Glomerular endothelial cell (primary cell): ENCODE results near the gene HAGH. TPM values are rescaled to one million over a fixed set of nuclear protein-coding genes. Genes with fewer than 3 reads are reported as not detected.
A peak's percentile ranks its signal among the peaks of the same experiment; 100 is the strongest.
"Not testable (repeated sequence)": the region's sequence is repeated elsewhere in the genome, so short reads cannot be mapped to it uniquely, and the experiment has no call there.

Experiments
- DNase-seq: peaks from one replicate; pipeline ENCODE4 v3.0.0-alpha.2; 2011; ENCODE audit warnings: low read depth, low spot score; ENCODE audit errors: extremely low read depth
- total RNA-seq: library from RNA; depleted of rRNA; stranded (reverse); fragments of >200 nt; gene quantifications from 2 replicates; pipeline ENCODE4 v1.2.3, GENCODE V29; 2015

The HAGH gene
- 91.5 and 116 TPM in 2 replicates for total RNA-seq

DNA sequence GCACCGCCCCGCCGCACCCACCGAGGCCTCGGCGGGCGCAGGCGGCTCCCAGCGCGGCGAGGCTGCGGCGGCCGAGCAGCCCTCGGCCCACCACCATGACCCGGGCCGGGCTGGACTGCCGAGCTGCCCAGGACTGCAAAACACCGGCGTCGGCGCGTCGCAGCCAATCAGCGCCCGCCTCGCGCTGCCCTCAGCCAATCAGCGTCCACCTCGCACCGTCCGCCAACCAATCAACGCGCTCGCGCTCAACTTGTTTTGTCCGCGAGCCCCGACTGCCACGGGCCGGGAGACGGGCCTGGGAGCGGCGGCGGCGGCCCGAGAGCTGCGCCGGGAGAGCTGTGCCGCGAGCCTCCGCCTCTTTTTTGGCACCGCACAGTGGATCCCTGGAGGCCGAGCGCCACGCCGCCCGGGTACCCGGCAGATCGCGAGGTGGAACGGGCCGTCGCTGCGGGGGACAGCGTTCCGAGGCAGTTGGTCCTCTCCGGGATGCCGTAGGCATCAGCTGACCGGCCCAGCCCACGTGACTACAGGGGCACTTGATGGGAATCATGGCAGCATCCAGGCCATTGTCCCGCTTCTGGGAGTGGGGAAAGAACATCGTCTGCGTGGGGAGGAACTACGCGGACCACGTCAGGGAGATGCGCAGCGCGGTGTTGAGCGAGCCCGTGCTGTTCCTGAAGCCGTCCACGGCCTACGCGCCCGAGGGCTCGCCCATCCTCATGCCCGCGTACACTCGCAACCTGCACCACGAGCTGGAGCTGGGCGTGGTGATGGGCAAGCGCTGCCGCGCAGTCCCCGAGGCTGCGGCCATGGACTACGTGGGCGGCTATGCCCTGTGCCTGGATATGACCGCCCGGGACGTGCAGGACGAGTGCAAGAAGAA, at the start of gene HAGH, which contains the start of gene FAHD1:
Gene HAGH (minus strand): TSS at position 135 of the 883 bp plus-strand sequence. CDS start 38 bp downstream, at position 97.
Gene FAHD1 (plus strand): TSS at position 516 of the 883 bp plus-strand sequence. CDS start 33 bp downstream, at position 549.
- DNase-seq = peak; percentile 68

DNA sequence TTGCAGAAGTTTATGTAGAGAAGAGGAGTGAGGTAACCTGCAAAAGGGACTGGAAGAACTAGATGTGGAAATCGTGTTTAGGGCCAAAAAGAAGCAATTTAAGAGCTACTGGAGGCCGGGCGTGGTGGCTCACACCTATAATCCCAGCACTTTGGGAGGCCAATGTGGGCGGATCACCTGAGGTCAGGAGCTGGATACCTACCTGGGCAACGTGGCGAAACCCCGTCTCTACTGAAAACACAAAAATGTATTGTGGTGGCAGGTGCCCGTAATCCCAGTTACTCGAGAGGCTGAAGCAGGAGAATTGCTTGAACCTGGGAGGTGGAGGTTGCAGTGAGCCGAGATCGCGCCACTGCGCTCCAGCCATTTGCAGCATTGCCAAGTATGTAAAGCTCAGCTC, 49.4 kb upstream of the HAGH start:
- not testable (repeated sequence) for DNase-seq

DNA sequence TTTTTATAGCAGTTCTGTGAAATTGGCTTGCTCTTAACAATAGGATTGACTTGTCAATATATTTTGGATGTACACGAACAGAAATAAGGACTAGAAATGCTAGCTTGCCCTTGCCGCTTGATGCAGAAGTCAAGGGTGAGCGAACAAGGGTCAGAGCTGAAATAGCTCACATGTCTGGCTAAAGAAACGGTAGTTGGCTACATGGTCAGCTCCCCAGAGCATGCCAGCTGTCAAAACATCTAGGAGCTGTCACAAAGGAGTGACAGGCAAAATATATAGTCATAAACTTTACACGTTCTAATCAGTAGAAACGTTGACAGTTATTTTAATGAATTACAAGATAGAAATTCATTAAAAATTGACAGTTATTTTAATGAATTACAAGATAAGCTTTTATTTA, 48.2 kb upstream of the HAGH start:
- DNase-seq = no peak

DNA sequence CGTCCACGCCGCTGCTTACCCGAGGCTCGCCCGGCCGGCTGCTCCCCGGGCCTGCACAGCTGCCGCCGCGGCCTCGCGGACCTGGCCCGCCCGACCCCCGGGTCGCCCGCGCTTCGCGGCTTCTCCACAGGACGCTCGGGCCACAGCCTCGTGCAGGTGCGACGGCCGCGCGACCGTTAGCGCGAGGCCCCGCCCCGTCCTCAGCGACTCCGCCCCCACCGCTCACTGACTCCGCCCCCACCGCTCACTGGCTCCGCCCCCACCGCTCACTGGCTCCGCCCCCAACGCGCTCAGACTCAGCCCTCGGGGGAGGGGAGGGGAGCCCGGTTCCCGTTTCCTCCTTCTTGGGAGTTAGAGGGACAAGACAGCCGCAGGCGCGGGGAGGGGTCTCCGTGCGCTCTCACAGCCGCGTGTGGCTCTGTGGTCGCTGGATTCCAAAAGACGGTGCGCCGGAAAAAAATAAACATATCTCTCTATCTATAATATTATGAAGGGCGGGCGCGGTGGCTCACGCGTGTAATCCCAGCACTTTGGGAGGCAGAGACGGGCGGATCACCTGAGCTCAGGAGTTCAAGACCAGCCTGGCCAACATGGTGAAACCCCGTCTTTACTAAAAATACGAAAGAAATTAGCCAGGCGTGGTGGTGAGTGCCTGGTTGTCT, 45.5 kb upstream of the HAGH start, which contains the start of gene MEIOB:
Gene MEIOB (minus strand): TSS at position 191 of the 662 bp plus-strand sequence. CDS start 3,989 bp downstream, outside the sequence.
- DNase-seq = no peak

DNA sequence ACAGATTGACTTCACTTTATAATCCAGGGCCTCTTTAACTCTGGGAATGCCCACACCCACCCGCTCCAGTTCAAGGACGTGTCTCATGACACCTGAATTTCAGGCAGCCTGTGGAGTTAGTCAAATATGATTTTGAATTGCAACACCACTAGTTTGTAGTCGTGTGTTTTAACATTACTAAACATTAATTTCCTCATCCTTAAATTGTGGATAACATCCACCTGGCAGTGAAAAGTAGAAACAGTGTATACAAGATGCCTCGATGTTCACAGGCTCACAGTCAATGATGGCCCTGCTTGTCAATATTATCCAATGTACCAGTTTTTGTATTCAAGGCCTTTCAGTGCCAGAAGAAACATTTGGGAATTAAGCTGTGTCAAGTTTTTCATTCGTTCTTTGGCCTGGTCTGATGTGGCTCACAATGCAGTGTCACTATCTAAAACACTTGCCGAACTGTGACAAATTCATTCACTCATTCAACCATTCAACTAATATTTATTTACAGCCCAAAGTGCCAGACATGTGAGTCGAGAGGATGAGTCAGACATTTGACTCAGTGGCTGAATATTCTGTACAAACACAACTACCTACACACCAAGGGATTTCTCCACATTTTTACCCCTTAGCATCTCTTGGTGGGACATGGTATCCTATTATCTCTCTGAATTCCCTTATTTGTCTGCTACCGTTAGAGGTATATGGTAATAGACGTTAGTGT, 43.9 kb upstream of the HAGH start:
- DNase-seq = no peak

DNA sequence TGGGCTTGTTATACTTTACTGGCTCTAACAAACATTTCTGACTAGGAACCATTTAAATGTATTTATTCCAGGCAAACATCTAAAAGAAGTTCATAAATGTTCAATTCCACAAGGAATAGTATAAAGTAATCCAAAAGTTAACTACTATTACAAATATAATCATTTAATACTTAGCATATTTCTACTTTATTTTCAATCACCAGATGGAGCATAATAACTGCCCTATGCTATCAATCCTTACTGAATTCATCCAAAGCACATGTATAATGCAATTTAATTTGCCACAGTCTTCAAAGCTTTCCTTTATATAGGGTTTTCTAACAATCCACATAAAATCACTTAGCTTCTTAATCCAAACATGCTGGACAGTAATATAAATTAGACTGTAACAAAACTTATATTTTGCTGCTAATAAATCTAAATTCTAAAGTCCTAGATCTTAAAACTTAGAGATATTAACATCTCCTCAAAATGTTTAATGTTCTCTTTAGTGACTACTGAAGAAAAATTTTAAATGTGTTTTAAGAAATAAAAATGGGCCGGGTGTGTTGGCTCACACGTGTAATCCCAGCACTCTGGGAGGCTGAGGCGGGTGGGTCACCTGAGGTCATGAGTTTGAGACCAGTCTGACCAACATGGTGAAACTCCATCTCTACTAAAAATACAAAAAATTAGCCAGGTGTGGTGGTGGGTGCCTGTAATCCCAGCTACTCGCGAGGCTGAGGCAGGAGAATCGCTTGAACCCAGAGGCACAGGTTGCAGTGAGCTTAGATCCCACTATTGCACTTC, 39.5 kb upstream of the HAGH start:
- no peak for DNase-seq

DNA sequence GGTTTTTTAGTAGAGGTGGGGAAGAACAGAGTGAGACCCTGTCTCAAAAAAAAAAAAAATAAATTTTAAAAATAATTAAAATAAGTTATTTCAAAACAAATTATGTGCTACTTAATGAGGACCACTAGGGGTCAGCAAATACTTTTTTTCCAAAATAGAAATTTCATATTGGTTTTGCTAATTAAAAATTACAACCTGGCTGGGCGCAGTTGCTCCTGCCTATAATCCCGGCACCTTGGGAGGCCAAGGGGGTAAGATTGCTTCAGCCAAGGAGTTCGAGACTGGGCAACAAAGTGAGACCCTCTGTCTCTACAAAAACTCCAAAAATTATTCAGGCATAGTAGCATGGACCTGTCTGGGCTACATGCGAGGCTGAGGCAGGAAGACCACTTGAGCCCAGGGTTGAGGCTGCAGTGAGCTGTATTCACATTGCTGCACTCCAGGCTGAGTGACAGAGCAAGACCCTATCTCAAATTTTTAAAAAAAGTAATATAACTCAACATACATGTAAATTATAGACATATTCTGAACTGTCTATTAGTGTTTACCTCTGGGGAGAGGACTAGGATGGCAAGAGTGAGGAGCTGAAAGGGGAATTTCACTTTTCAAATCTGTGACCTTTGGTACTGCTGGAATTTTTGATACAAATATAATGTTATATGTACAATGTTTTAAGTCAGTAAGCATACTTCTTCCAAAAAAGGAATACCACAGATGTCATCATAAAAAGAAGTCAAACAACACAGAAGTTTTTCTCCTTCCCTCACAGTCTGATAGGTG, 37.2 kb upstream of the HAGH start:
- DNase-seq = no peak

DNA sequence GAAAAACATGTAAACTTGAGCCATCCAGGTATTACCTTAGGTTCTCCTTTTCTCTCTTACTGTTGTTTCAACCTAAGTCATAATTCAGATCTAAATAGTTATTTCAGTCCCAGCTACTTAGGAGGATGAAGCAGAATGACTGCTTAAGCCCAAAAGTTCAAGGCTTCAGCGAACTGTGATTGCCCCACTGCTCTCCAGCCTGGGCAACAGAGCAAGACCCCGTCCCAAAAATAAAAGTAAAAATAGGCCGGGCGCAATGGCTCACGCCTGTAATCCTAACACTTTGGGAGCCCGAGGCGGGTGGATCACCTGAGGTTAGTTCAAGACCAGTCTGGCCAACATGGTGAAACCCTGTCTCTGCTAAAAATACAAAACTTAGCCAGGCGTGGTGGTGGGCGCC, 35.8 kb upstream of the HAGH start:
- no peak for DNase-seq

DNA sequence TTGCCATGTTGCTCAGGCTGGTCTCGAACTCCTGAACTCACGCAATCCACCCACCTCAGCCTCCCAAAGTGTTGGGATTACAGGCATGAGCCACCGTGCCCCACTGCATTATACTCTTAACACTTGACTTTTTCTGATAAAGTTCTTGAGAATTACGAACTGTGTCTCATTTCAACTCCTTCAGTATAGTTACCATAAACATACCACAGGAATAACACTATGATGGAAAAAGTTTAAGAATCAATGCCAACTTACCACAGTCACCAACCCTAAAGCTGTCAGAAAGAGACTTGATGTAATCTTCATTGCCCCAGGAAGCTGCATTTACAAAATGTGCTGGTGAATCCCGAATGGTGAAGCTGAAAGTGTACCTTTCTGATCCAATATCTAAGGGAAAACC, 35.1 kb upstream of the HAGH start:
- DNase-seq = no peak

DNA sequence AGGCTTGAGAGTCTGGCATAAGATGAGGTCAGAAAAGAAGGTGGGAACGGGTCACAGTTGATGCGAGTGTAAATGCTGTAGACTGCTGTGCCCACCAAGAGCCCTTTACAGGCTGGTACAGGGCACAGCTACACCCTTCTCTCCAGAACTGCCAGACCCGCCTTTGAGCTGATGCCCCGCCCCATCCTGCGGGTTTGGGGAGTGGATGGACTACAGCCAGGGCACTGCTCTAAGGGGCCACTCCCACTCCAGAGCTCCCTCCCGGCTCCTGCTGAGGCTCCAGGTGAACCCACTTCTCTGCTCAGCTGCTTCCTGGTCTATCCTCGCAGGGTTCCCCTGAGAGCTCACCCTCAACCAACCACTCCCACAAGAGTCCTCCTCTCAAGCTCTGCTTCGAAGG, 33.0 kb upstream of the HAGH start:
- no peak for DNase-seq

DNA sequence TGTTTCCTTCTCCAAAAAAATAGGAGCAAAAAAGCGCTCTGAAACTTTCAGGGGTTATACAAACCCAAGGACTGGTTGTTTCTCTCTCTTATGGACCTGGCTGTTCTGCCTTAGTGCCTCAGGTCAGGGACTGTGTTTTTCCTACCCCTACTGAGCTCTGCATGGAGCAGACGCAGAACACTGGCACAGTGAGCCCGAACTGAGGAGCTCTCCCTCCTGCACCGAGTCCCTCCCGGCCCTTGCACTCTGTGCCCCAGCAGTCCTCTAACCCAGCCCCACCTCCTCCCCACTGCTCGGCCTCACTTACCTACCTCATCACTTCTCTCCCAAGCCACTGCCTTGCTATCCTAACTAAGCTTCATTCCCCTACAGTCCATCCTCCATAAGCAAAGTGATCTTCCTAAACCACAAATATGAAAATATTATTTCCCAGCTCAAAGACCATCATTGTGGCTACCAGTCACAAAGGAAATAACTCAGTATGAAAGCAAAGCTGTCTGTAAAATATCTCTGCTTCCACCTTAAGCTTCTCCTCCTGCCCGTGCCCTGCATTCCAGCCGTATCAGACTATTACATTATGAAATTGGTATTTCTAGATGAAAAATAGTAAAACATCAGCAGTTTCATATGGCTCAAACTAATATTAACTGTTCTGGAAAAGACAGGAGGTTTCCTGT, 31.7 kb upstream of the HAGH start:
- DNase-seq = no peak

DNA sequence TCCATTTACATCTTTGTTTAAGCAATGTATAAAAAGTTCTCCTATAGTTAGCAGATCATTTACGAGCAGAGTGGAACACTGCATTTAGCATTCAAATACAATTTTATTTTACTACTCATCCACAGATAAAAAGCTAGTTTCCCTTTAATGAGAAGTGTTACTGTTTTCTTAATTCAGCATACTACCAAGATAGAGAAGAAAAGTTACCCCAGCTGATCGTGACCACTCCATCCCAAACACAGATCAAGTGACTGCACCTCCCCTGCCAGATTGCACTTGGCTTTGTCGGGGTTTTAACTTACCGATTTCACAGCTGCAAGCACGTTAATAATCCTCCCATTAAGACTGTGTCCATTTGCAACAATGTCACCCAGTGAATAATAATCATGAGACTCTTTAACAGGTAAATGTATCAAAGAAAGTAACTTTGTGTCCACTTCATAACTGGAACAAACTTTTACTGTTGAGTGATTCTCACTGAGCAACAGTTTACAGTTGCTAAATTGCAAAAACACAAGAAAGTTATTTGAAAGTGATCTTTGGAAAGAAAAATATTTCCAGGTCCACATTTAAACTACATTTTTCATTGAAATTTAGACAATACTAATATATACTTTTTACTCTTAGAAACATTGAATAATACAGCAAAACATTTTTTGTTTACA, 30.9 kb upstream of the HAGH start:
- no peak for DNase-seq

DNA sequence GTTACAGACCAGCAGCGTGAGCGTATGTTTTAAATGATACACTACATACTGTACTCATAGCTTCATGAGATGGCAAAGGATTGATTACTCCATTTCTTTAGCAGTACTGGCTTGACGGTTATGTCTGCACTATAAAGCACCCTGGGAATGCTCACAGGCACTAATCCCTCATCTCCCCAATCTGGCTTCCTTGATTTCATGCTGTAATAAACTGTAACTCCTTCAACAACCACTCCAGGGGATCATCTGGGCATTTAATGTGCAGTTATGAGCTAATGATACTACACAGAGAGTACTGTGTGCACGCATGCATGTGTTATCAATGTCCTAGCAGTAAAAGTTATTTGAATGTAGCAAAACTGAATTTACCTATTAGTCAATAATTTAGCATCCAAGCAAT, 25.2 kb upstream of the HAGH start:
- DNase-seq = no peak

DNA sequence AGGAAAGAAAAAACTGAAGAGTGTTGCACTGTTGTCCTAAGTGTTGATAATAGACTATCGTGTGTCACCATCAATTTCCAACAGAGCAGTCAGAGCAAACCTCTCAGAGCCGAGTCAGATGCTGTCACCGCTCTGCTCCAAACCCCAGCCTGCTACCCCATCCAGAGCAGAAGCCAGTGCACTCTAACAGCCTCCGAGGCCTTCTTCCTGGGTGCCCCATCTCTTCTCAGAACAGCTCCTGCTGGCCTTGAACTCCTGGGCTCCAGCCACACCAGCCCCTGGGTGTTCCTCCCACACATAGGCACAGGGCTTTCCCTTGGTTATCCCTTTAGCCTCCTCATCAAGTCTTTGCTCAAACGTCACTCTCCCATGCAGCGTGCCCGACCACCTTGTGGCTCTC, 24.4 kb upstream of the HAGH start:
- DNase-seq = no peak

DNA sequence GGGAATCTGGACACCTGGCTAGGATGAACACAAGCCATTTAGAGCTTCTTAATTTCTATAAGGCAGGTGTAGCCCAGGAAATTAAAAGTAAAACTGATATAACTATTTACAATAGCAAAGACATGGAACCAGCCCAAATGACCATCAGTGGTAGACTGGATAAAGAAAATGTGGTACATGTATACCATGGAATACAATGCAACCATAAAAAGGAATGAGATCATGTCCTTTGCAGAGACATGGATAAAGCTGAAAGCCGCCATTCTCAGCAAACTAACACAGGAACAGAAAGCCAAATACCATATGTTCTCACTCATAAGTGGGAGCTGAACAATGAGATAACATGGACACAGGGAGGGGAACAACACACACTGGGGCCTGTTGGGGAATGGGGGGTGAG, 19.8 kb upstream of the HAGH start:
- DNase-seq = no peak

DNA sequence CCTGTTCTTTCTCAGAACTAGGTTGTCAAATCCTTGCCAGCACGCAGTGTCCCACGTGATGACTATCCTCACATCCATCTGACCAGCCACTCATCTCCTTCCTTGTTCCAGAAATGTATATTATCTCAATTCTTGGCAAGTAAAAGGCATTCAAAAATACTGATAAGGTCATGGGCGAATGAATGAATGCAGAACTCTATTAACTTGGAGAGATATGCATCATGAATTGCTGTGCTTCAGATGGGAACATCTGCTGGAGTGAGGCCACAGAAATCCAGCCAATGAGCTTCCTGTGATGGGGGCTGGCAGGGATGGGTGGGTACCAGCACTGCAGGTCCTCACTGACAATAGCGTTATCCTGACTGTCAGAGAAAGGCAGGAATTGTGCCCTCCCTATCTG, 19.4 kb upstream of the HAGH start:
- no peak for DNase-seq

DNA sequence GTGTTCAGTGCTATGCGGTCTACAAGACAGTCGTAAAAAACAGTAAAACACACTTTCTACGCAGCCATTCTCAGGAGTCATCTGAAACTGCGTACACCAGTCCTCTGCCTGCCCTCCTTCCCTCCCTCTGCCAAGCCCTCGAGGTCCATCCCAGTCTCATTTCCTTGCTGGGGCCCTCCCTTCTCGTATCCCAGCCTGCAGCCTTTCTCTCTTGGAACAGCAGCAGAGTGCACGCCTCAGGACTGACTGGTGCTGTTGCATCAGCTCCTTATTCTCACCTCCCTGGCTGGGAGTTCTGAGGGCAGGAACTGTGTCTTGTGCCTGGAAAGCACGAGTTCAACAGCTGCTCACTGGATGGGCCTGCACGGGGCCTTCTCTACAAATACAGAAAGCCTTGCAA, 12.9 kb upstream of the HAGH start:
- no peak for DNase-seq

DNA sequence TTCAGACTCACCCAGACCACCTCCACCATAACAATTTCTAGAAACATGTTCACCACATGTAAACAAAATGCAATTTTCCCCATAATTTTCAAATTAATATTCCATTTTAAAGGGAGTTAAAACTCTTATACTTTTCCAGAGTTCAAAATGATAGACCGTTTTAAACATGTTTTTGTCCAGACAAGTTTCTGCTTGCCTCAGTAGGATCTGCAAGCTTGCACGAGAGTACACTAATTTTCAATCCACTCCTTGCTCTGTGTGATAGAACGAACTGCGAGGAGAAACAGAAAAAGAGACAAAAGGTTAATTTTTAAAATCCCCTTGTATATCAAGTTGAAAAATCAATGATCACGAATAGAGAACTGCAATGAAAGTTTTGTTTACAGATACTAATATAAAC, 7.5 kb upstream of the HAGH start:
- DNase-seq = no peak
